K562 (cell line): ENCODE results near the gene HEMGN. TPM values are rescaled to one million over a fixed set of nuclear protein-coding genes. Genes with fewer than 3 reads are reported as not detected.
A peak's percentile ranks its signal among the peaks of the same experiment; 100 is the strongest.

Source experiments
- ARID3A ChIP-seq: IDR thresholded peaks from 2 replicates; pipeline ENCODE4 v1.6.1; 2012; ENCODE audit warnings: low read depth, low read length, improper control_type of control experiment, borderline replicate concordance
- ATF3 ChIP-seq, 2 experiments: fragments of 450-650 bp in 1 of 2; sonication (generic) in 1 of 2; formaldehyde crosslinking in 1 of 2; IDR thresholded peaks in 1 of 2; conservative IDR thresholded peaks in 1 of 2; 2 replicates each; pipeline versions ENCODE4 v1.6.1 to v1.8.1; 2016 to 2023; ENCODE audit warnings: mild to moderate bottlenecking in 2 of 2, moderate library complexity in 2 of 2, inconsistent platforms in 1 of 2, missing genetic modification reagents in 1 of 2
- BHLHE40 ChIP-seq: IDR thresholded peaks from 2 replicates; pipeline ENCODE4 v1.6.1; 2011; ENCODE audit warnings: low read length, improper control_type of control experiment
- ELF4 ChIP-seq: fragments of 450-650 bp; formaldehyde crosslinking; IDR thresholded peaks from 2 replicates; pipeline ENCODE4 v1.4.0; 2022; ENCODE audit warnings: missing genetic modification characterization
- GTF3C2 ChIP-seq: IDR thresholded peaks from 3 replicates; pipeline ENCODE4 v1.6.1; 2011; ENCODE audit warnings: borderline replicate concordance, mild to moderate bottlenecking, moderate library complexity; ENCODE audit not compliant: insufficient read length; ENCODE audit errors: extremely low read depth
- HNRNPUL1 ChIP-seq: fragments of 200-400 bp; formaldehyde crosslinking; IDR thresholded peaks from 2 replicates; pipeline ENCODE4 v1.6.1; 2017; ENCODE audit warnings: low read length
- MAFF ChIP-seq: IDR thresholded peaks from 2 replicates; pipeline ENCODE4 v1.6.1; 2012; ENCODE audit warnings: low read length, improper control_type of control experiment
- NCOA2 ChIP-seq, 2 experiments: fragments of 450-650 bp; IDR thresholded peaks; 2 replicates each; pipeline ENCODE4 v1.6.1; 2018; ENCODE audit warnings: mild to moderate bottlenecking in 2 of 2, moderate library complexity in 1 of 2; ENCODE audit not compliant: partially characterized antibody in 2 of 2
- NCOA4 ChIP-seq: fragments of 450-650 bp; IDR thresholded peaks from 2 replicates; pipeline ENCODE4 v1.6.1; 2018; ENCODE audit warnings: mild to moderate bottlenecking; ENCODE audit not compliant: partially characterized antibody
- PHB ChIP-seq: fragments of 250-450 bp; sonication (Bioruptor Pico); IDR thresholded peaks from 2 replicates; pipeline ENCODE4 v1.5.0; 2021
- PTRF ChIP-seq: fragments of 450-650 bp; IDR thresholded peaks from 2 replicates; pipeline ENCODE4 v1.6.1; 2016; ENCODE audit warnings: mild to moderate bottlenecking, missing genetic modification characterization, missing compliant biosample characterization
- RFX1 ChIP-seq: fragments of 450-650 bp; IDR thresholded peaks from 2 replicates; pipeline ENCODE4 v1.6.1; 2016; ENCODE audit warnings: mild to moderate bottlenecking, moderate library complexity
- THRB ChIP-seq: fragments of 450-650 bp; formaldehyde crosslinking; conservative IDR thresholded peaks from 2 replicates; pipeline ENCODE4 v1.4.0; 2022; ENCODE audit warnings: mild to moderate bottlenecking, missing genetic modification characterization
- U2AF1 ChIP-seq: fragments of 200-400 bp; formaldehyde crosslinking; optimal IDR thresholded peaks from 2 replicates; pipeline ENCODE3; 2017; ENCODE audit warnings: mild to moderate bottlenecking, low read depth, low read length, moderate library complexity
- WHSC1 ChIP-seq: IDR thresholded peaks from one replicate; pipeline ENCODE4 v1.6.1; 2012; ENCODE audit warnings: low read length, control low read depth, inconsistent platforms
- ZNF174 ChIP-seq: fragments of 250-450 bp; sonication (Bioruptor Pico); IDR thresholded peaks from 2 replicates; pipeline ENCODE4 v1.4.0; 2020; ENCODE audit warnings: mild to moderate bottlenecking
- ZNF232 ChIP-seq: sonication (generic); formaldehyde crosslinking; IDR thresholded peaks from 2 replicates; pipeline ENCODE4 v1.8.0; 2022; ENCODE audit warnings: mild to moderate bottlenecking, missing genetic modification reagents
- ZNF277 ChIP-seq: fragments of 250-450 bp; sonication (Bioruptor Pico); IDR thresholded peaks from 2 replicates; pipeline ENCODE4 v1.8.0; 2022; ENCODE audit warnings: inconsistent platforms, mild to moderate bottlenecking, moderate library complexity, borderline replicate concordance
- ZNF354B ChIP-seq: fragments of 250-450 bp; sonication (Bioruptor Pico); IDR thresholded peaks from 2 replicates; pipeline ENCODE4 v1.4.0; 2020
- polyA plus RNA-seq, 8 experiments: library from polyadenylated mRNA; depleted of rRNA in 4 of 8; stranded (reverse) in 5 of 8; unstranded in 3 of 8; fragments of >200 nt; fragmentation: Nextera tagmentation in 2 of 8; fragmentation: Illumina TruSeq in 1 of 8; extraction: Ambion mirVana in 2 of 8; extraction: Trizol in 1 of 8; gene quantifications; 2 replicates each; pipeline versions ENCODE4 v1.2.1 to v1.2.3, GENCODE V29; 2011 to 2014; ENCODE audit warnings: inconsistent platforms in 1 of 8, missing spikeins in 1 of 8
- total RNA-seq, 7 experiments: library from RNA; depleted of rRNA in 6 of 7; stranded (reverse); fragments of >200 nt in 6 of 7; fragmentation: Illumina TruSeq in 2 of 7; extraction: Trizol in 2 of 7; gene quantifications; 2 replicates each; pipeline versions ENCODE4 v1.2.1 to v1.2.3, GENCODE V29; 2011 to 2021; ENCODE audit warnings: low replicate concordance in 1 of 7

Gene HEMGN
- total and polyA plus RNA-seq, 9 of the 15 experiments (the other 6 are each of a cell fraction or from before 2014, with no cell fraction given) = 56.3 to 258 (median 137) TPM

GRCh38 chr9:97980918-97981845 lies 43.2 kb upstream of the HEMGN start (continued):
- no peak for TF ChIP-seq PTRF (tag)
- no peak for TF ChIP-seq RFX1
- TF ChIP-seq NCOA4 = no peak
- TF ChIP-seq PHB (CRISPR knock-in tag) = no peak
- 0 out of 2 replicates have a peak, but pooled peaks have one; percentile 31 for TF ChIP-seq ELF4 (CRISPR knock-in tag)
- TF ChIP-seq HNRNPUL1 = no peak
- no peak for TF ChIP-seq MAFF
- TF ChIP-seq ZNF174 = no peak
- TF ChIP-seq THRB = no peak
- TF ChIP-seq ATF3 (IDR thresholded peaks at IDR 0.05) = no peak
- TF ChIP-seq ATF3 (CRISPR knock-in tag; conservative IDR thresholded peaks at IDR 0.05) = no peak
- TF ChIP-seq ZNF354B (CRISPR knock-in tag) = no peak
- peak; percentile 36 for TF ChIP-seq WHSC1
- TF ChIP-seq NCOA2 (IDR thresholded peaks at IDR 0.05; ENCODE audit: partially characterized antibody in 2 of 2) = no peak
- TF ChIP-seq ZNF277 (CRISPR knock-in tag) = no peak
- TF ChIP-seq ARID3A = no peak
- TF ChIP-seq U2AF1 = no peak
- TF ChIP-seq BHLHE40 = no peak
- TF ChIP-seq ZNF232 (CRISPR knock-in tag) = no peak
- no peak for TF ChIP-seq GTF3C2
